ENCODE results near the gene C11orf98.
A peak's percentile ranks its signal among the peaks of the same experiment; 100 is the strongest.
"Not testable (repeated sequence)": the region's sequence is repeated elsewhere in the genome, so short reads cannot be mapped to it uniquely, and the experiment has no call there.

The C11orf98 gene

GRCh38 chr11:62665075-62665598 is at the start of gene C11orf98, which contains the start of gene CSKMT:
TSS of gene C11orf98 (minus strand) at chr11:62665210. CDS start at chr11:62665169, 41 bp downstream.
TSS of gene CSKMT (plus strand) at chr11:62665312. CDS start at chr11:62665880, 568 bp downstream.
- peak; percentile 91 for DNase-seq (ENCODE audit: low read depth)

GRCh38 chr11:62713343-62713742 is 48.3 kb upstream of the C11orf98 start:
- no peak for DNase-seq (ENCODE audit: low read depth)

- no peak for DNase-seq (ENCODE audit: low read depth)
Observed at GRCh38 chr11:62712861-62713260, 47.9 kb upstream of the C11orf98 start.

- no peak for DNase-seq (ENCODE audit: low read depth)
Observed at GRCh38 chr11:62712276-62712812, 47.3 kb upstream of the C11orf98 start.

GRCh38 chr11:62710001-62710345 is 45.0 kb upstream of the C11orf98 start:
- DNase-seq (ENCODE audit: low read depth), result no peak

- DNase-seq (ENCODE audit: low read depth), result peak; percentile 90
Observed at GRCh38 chr11:62709247-62710000, 44.4 kb upstream of the C11orf98 start.

- DNase-seq (ENCODE audit: low read depth), result no peak
Observed at GRCh38 chr11:62708793-62709192, 43.8 kb upstream of the C11orf98 start.

GRCh38 chr11:62708392-62708791 is 43.4 kb upstream of the C11orf98 start:
- DNase-seq (ENCODE audit: low read depth), result no peak

GRCh38 chr11:62707277-62707861 is 42.4 kb upstream of the C11orf98 start, which contains the start of the genes BSCL2 and GNG3:
TSS of gene BSCL2 (minus strand) at chr11:62707424. CDS start at chr11:62707195, 229 bp downstream.
TSS of gene GNG3 (plus strand) at chr11:62707676. CDS start at chr11:62708296, 620 bp downstream.
- no peak for DNase-seq (ENCODE audit: low read depth)

- no peak for DNase-seq (ENCODE audit: low read depth)
Observed at GRCh38 chr11:62706850-62707247, 41.8 kb upstream of the C11orf98 start.

GRCh38 chr11:62705880-62706849 is 41.2 kb upstream of the C11orf98 start:
- peak; percentile 91 for DNase-seq (ENCODE audit: low read depth)

GRCh38 chr11:62705413-62705812 is 40.4 kb upstream of the C11orf98 start:
- no peak for DNase-seq (ENCODE audit: low read depth)

GRCh38 chr11:62703921-62704320 is 38.9 kb upstream of the C11orf98 start:
- not testable (repeated sequence) for DNase-seq (ENCODE audit: low read depth)

GRCh38 chr11:62702246-62702645 is 37.2 kb upstream of the C11orf98 start:
- no peak for DNase-seq (ENCODE audit: low read depth)

- peak; percentile 57 for DNase-seq (ENCODE audit: low read depth)
Observed at GRCh38 chr11:62694455-62695167, 29.6 kb upstream of the C11orf98 start.

GRCh38 chr11:62693624-62694023 is 28.6 kb upstream of the C11orf98 start:
- DNase-seq (ENCODE audit: low read depth), result not testable (repeated sequence)

- DNase-seq (ENCODE audit: low read depth), result no peak
Observed at GRCh38 chr11:62689421-62690183, 24.6 kb upstream of the C11orf98 start, which contains the start of gene LRRN4CL. TSS of gene LRRN4CL (minus strand) at chr11:62689530. CDS start at chr11:62688508, 1,022 bp downstream.

GRCh38 chr11:62688491-62688890 is 23.5 kb upstream of the C11orf98 start:
- no peak for DNase-seq (ENCODE audit: low read depth)

GRCh38 chr11:62687508-62688396 is 22.7 kb upstream of the C11orf98 start:
- no peak for DNase-seq (ENCODE audit: low read depth)
